Neural crest cell (in vitro differentiated cells): ENCODE measurements around the gene MTX1. TPM values are rescaled to one million over a fixed set of nuclear protein-coding genes. Genes with fewer than 3 reads are reported as not detected.

Source experiments
- DNase-seq: peaks from one replicate; pipeline ENCODE4 v3.0.0; 2021; ENCODE audit warnings: low read depth, mixed read lengths, low spot score
- H3K27ac Mint-ChIP-seq: one replicate; pipeline ENCODE4 v1.8.0; 2021; ENCODE audit warnings: mild to moderate bottlenecking, mixed read lengths; ENCODE audit not compliant: unreplicated experiment
- H3K27me3 Mint-ChIP-seq: 2 replicates; pipeline ENCODE4 v1.8.0; 2021; ENCODE audit warnings: low read depth, mild to moderate bottlenecking, mixed read lengths
- H3K36me3 Mint-ChIP-seq: 2 replicates; pipeline ENCODE4 v1.8.0; 2021; ENCODE audit warnings: low read depth, mild to moderate bottlenecking, mixed read lengths
- H3K4me1 Mint-ChIP-seq: 2 replicates; pipeline ENCODE4 v1.8.0; 2021; ENCODE audit warnings: mixed read lengths
- H3K4me3 Mint-ChIP-seq: one replicate; pipeline ENCODE4 v1.8.0; 2021; ENCODE audit warnings: mild to moderate bottlenecking, mixed read lengths
- H3K9me3 Mint-ChIP-seq: 2 replicates; pipeline ENCODE4 v1.8.0; 2021; ENCODE audit warnings: mixed read lengths
- CTCF ChIP-seq: fragments of 200-600 bp; sonication (generic); conservative IDR thresholded peaks from 2 replicates; pipeline ENCODE4 v1.5.0; 2021; ENCODE audit warnings: antibody characterized with exemption, mild to moderate bottlenecking
- total RNA-seq: library from RNA; stranded (reverse); gene quantifications from 2 replicates; pipeline ENCODE4 v1.2.1, GENCODE V29; 2021

MTX1 gene
- total RNA-seq, 1 donor from 2014 or later, result 38.3 TPM

DNA sequence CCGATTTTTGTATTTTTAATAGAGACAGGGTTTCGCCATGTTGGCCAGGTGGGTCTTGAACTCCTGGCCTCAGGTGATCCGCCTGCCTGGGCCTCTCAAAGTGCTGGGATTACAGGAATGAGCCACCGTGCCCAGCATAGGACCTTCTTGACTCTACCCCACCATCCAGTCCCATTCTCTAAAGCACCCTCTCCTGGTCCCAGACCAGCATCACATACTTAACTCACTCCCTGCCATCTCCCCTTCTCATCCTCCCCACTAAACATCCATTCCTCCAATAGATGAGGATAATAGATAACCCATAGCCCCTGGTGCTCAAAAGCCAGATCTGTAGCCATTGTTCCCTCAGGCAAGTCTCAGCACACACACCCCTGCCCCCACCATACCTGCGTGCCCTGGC is 44.7 kb downstream of the MTX1 start:
- H3K4me3 Mint-ChIP-seq, result peak overlapping the region; percentile 88
- no peaks in the 10 kb centered on the region for H3K9me3 Mint-ChIP-seq
- DNase-seq, result no peak
- H3K36me3 Mint-ChIP-seq, result peaks cover 6% of the 10 kb centered on the region
- peaks cover 50% of the 10 kb centered on the region for H3K4me1 Mint-ChIP-seq
- H3K27me3 Mint-ChIP-seq, result no peaks in the 10 kb centered on the region
- no peak for TF ChIP-seq CTCF
- H3K27ac Mint-ChIP-seq, result peak overlapping the region; percentile 93

GRCh38 chr1:155253797-155254196 is 45.3 kb downstream of the MTX1 start:
- Mint-ChIP-seq H3K27me3 (no peaks in the 10 kb centered on the region), H3K9me3 (no peaks in the 10 kb centered on the region), H3K4me1 (peaks cover 50% of the 10 kb centered on the region), H3K4me3 (peak overlapping the region; percentile 88), H3K36me3 (peaks cover 6% of the 10 kb centered on the region), H3K27ac (peak overlapping the region; percentile 93)
- no peak for DNase-seq
- no peak for TF ChIP-seq CTCF

GRCh38 chr1:155254228-155254713 is 45.8 kb downstream of the MTX1 start:
- Mint-ChIP-seq H3K9me3 (no peaks in the 10 kb centered on the region), H3K4me1 (peaks cover 50% of the 10 kb centered on the region), H3K27ac (peak overlapping the region; percentile 85), H3K36me3 (peaks cover 6% of the 10 kb centered on the region), H3K27me3 (no peaks in the 10 kb centered on the region), H3K4me3 (peak overlapping the region; percentile 88)
- DNase-seq, result no peak
- TF ChIP-seq CTCF, result no peak

DNA sequence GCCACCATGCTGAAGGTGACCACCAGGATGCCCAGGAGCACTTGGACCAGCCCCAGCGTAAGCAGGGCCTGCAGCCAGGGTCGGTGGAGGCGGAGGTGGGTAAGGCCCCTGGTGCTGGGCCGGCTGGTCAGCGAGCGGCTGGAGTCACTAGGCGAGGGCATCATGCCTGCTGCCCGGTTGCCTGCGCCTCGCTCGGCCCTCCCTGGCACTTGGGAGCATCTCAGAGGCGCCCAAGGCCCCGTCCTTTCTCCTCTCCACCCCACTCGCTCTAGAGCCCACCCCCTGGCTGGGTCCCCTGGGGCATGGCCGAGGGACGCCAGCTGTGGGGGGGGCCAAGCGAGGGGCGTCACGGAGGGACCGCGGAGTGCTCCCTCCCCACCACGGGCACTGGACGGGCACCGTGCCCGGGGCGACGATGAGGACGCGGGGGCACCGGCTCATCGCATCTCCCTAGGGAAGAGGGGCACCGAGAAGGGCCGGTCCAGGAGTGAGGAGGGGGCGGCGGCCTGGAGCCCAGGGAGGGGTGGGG is 46.3 kb downstream of the MTX1 start:
- no peak for TF ChIP-seq CTCF
- Mint-ChIP-seq H3K4me3 (peak overlapping the region; percentile 88), H3K4me1 (peaks cover 50% of the 10 kb centered on the region), H3K36me3 (peaks cover 6% of the 10 kb centered on the region), H3K27ac (no peak overlapping the region), H3K9me3 (no peaks in the 10 kb centered on the region), H3K27me3 (no peaks in the 10 kb centered on the region)
- DNase-seq, result no peak

DNA sequence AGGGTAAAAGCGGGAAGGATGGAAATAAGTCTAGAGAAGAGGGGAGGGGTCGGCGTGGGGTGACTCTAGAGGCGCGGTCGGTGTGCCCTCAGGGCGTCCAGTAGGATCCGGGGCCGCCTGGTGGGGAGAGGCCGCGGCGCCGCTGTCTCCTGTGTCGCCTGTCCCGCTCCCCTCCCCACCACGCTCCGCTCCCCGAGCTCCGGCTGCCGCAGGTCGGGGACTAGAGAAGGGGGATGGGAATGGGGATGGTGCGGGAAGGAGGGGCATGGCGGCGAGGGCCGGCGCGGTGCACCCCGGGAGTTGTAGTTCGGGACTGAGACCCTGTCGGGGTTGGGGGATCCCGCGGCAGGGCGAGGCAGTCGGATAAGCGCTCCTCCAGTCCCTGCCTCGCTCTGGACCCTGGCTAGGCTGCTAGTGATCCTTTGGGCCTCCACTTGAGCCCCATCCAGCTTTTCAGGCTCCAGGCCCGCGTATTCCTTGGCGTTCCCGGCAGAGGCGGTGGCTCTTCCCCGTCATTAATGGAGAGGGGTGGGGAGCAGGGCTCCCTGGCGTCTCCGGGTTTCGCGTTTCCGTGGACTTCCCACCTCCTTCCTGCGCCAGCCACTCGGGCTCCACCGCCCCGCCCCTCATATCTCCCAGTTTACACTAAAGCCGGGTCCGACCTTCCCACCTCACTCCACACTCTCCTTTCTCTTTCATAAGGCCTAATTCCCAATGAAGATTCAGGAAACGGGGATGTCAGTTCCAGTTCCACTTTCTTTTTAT is 46.9 kb downstream of the MTX1 start, which contains the start of gene ENTREP3:
Gene ENTREP3 (minus strand): TSS at position 241 of the 765 bp plus-strand sequence. CDS start 606 bp downstream, outside the sequence.
- peak within 1 kb of the TSS; percentile 88 for H3K4me3 Mint-ChIP-seq
- H3K36me3 Mint-ChIP-seq, result peaks cover 9% of the 10 kb centered on the region
- H3K27me3 Mint-ChIP-seq, result no peaks in the 10 kb centered on the region
- H3K4me1 Mint-ChIP-seq, result peaks cover 53% of the 10 kb centered on the region
- no peaks in the 10 kb centered on the region for H3K9me3 Mint-ChIP-seq
- TF ChIP-seq CTCF, result peak; percentile 50
- DNase-seq, result peak; percentile 86
- peak within 1 kb of the TSS; percentile 85 for H3K27ac Mint-ChIP-seq
